Measurements from ENCODE around the gene SLC25A44.

DNA sequence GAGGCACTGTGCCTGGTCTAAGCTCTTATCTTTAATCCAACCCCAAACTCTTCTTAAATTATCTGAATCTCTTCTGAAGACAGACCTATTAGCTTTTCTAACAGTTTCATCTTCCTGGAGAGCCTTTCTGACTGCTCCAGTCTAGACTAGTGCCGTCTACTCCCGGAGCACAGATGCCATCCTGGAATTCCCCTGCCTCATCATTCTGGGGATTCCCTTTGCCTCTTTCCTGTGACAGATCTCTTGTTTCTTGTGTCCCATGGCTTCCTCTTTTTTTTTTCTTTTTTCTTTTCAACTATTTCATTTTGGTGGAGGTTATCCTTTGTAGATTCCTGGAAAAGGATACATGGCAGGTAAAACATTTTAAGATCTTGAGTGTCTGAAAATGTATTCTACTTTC is 28.8 kb upstream of the SLC25A44 start:
- TF ChIP-seq, protein P1, sequence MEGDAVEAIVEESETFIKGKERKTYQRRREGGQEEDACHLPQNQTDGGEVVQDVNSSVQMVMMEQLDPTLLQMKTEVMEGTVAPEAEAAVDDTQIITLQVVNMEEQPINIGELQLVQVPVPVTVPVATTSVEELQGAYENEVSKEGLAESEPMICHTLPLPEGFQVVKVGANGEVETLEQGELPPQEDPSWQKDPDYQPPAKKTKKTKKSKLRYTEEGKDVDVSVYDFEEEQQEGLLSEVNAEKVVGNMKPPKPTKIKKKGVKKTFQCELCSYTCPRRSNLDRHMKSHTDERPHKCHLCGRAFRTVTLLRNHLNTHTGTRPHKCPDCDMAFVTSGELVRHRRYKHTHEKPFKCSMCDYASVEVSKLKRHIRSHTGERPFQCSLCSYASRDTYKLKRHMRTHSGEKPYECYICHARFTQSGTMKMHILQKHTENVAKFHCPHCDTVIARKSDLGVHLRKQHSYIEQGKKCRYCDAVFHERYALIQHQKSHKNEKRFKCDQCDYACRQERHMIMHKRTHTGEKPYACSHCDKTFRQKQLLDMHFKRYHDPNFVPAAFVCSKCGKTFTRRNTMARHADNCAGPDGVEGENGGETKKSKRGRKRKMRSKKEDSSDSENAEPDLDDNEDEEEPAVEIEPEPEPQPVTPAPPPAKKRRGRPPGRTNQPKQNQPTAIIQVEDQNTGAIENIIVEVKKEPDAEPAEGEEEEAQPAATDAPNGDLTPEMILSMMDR (IDR thresholded peaks at IDR 0.05) = no peak
- TF ChIP-seq POLR2AphosphoS5 (IDR thresholded peaks at IDR 0.05) = no peak

All from stomach (tissue), 4 donors.